Endothelial cell of umbilical vein (primary cell): ENCODE results near the gene FAM181A. TPM values are rescaled to one million over a fixed set of nuclear protein-coding genes. Genes with fewer than 3 reads are reported as not detected.

ENCODE experiments used
- BruUV-seq: library from RNA; stranded (reverse); fragments of 400-500 nt; replicated peaks from 2 replicates; lab custom pipeline; 2021; lab: Mats Ljungman, UMichigan
- CTCF ChIA-PET: fragments of 300-600, 350-600 bp; sonication (Branson Sonifier 250); formaldehyde crosslinking; loops from one replicate; lab custom pipeline; 2021; ENCODE audit warnings: antibody characterized with exemption, inconsistent platforms; lab: Charles Lee
- POLR2A ChIA-PET: fragments of 300-600, 350-600 bp; sonication (Branson Sonifier 250); formaldehyde crosslinking; loops from one replicate; lab custom pipeline; 2021; ENCODE audit warnings: antibody characterized with exemption, inconsistent platforms; lab: Charles Lee
- DNase-seq: peaks from one replicate; pipeline ENCODE4 v3.0.0-alpha.2; 2011; ENCODE audit warnings: low read depth, low spot score
- FAIRE-seq: peaks from 2 replicates; lab custom pipeline; 2011; peaks lifted over from hg19 to GRCh38; lab: Jason Lieb, UNC
- H2AFZ ChIP-seq: 2 replicates; pipeline ENCODE4 v1.6.0; 2012; ENCODE audit warnings: low read depth, low read length, control low read depth, inconsistent platforms
- H3K27ac ChIP-seq: 2 replicates; pipeline ENCODE4 v1.5.1; 2011; ENCODE audit warnings: low read depth, mild to moderate bottlenecking, control low read depth, low read length, moderate library complexity; ENCODE audit not compliant: insufficient read depth
- H3K27me3 ChIP-seq, 2 experiments: 2 replicates each; pipeline versions ENCODE4 v1.6.0 to v1.6.1; 2011; ENCODE audit warnings: low read length in 2 of 2, mixed read lengths in 1 of 2; ENCODE audit not compliant: control insufficient read depth in 2 of 2, insufficient read depth in 2 of 2
- H3K36me3 ChIP-seq, 2 experiments: 2 replicates in 1 of 2; 3 replicates in 1 of 2; pipeline ENCODE4 v1.5.1; 2011; ENCODE audit warnings: low read length in 2 of 2, mild to moderate bottlenecking in 1 of 2, moderate library complexity in 1 of 2; ENCODE audit not compliant: control insufficient read depth in 2 of 2, insufficient read depth in 2 of 2; ENCODE audit errors: extremely low read depth in 1 of 2
- H3K4me1 ChIP-seq: 3 replicates; pipeline ENCODE4 v1.5.1; 2011; ENCODE audit warnings: mild to moderate bottlenecking, low read length; ENCODE audit not compliant: control insufficient read depth, insufficient read depth; ENCODE audit errors: extremely low read depth
- H3K4me2 ChIP-seq: 2 replicates; pipeline ENCODE4 v1.6.1; 2011; ENCODE audit warnings: low read length, control low read depth, mixed read lengths; ENCODE audit not compliant: insufficient read depth
- H3K4me3 ChIP-seq, 3 experiments: fragments of 200-600 bp in 1 of 3; sonication (generic), shearing (Covaris generic) in 1 of 3; replicated peaks in 1 of 3; 2 replicates each; pipeline ENCODE4 v1.5.1; 2011 to 2016; ENCODE audit warnings: control low read depth in 3 of 3, low read length in 3 of 3, mild to moderate bottlenecking in 2 of 3, inconsistent platforms in 1 of 3, low read depth in 1 of 3, moderate library complexity in 1 of 3; ENCODE audit not compliant: insufficient read depth in 1 of 3
- H3K79me2 ChIP-seq: 2 replicates; pipeline ENCODE4 v1.6.0; 2012; ENCODE audit warnings: low read length, inconsistent platforms; ENCODE audit not compliant: control insufficient read depth, insufficient read depth
- H3K9ac ChIP-seq: replicated peaks from 2 replicates; pipeline ENCODE3; 2011; ENCODE audit warnings: low read length, control low read depth; ENCODE audit not compliant: insufficient read depth; ENCODE audit errors: extremely low read depth
- H3K9me1 ChIP-seq: replicated peaks from 3 replicates; pipeline ENCODE4 v1.6.0; 2011; ENCODE audit warnings: mild to moderate bottlenecking, low read length; ENCODE audit not compliant: control insufficient read depth, insufficient read depth; ENCODE audit errors: extremely low read depth
- H3K9me3 ChIP-seq: replicated peaks from 2 replicates; pipeline ENCODE4 v1.5.1; 2012; ENCODE audit warnings: low read length, inconsistent platforms; ENCODE audit not compliant: control insufficient read depth, insufficient read depth
- H4K20me1 ChIP-seq: replicated peaks from 2 replicates; pipeline ENCODE3; 2011; ENCODE audit warnings: mild to moderate bottlenecking, low read length; ENCODE audit not compliant: control insufficient read depth, insufficient read depth; ENCODE audit errors: extremely low read depth
- CTCF ChIP-seq, 2 donors: IDR thresholded peaks; 1 replicate in 1 of 2; 2 replicates in 1 of 2; pipeline ENCODE4 v1.5.1; 2011; ENCODE audit warnings: low read length in 2 of 2, mild to moderate bottlenecking in 2 of 2, moderate library complexity in 2 of 2, control low read depth in 1 of 2, inconsistent platforms in 1 of 2, low read depth in 1 of 2; ENCODE audit not compliant: insufficient read depth in 1 of 2; ENCODE audit errors: extremely low read depth in 1 of 2
- EZH2 ChIP-seq: IDR thresholded peaks from 2 replicates; pipeline ENCODE4 v1.6.1; 2012; ENCODE audit warnings: borderline replicate concordance, low read depth, mild to moderate bottlenecking, moderate library complexity, low read length, inconsistent platforms; ENCODE audit not compliant: severe bottlenecking
- FOS ChIP-seq: IDR thresholded peaks from 2 replicates; pipeline ENCODE4 v1.6.1; 2011; ENCODE audit warnings: mild to moderate bottlenecking, low read length, moderate library complexity, borderline replicate concordance; ENCODE audit not compliant: insufficient read depth
- GATA2 ChIP-seq: IDR thresholded peaks from 2 replicates; pipeline ENCODE4 v1.7.0; 2011; ENCODE audit warnings: low read depth, mild to moderate bottlenecking, moderate library complexity, mixed read lengths, low read length; ENCODE audit not compliant: insufficient read length, insufficient read depth
- JUN ChIP-seq: IDR thresholded peaks from 2 replicates; pipeline ENCODE4 v1.6.1; 2011; ENCODE audit warnings: borderline replicate concordance, low read depth; ENCODE audit not compliant: insufficient read length, insufficient read depth
- MYC ChIP-seq: IDR thresholded peaks from one replicate; pipeline ENCODE4 v1.6.1; 2011; ENCODE audit warnings: mild to moderate bottlenecking, low read depth, low read length
- POLR2A ChIP-seq: IDR thresholded peaks from 2 replicates; pipeline ENCODE4 v1.6.1; 2012; ENCODE audit warnings: low read depth, mild to moderate bottlenecking, control low read depth, low read length
- POLR2AphosphoS5 ChIP-seq: IDR thresholded peaks from 2 replicates; pipeline ENCODE4 v1.6.1; 2012; ENCODE audit warnings: low read depth, mild to moderate bottlenecking, control low read depth, low read length, moderate library complexity; ENCODE audit not compliant: insufficient read depth
- dilution Hi-C: fragments of 300-500 bp; cut with MboI; formaldehyde crosslinking; loops from one replicate; pipeline ENCODE4 v1.15.0; 2019; ENCODE audit warnings: low sequenced_read_pairs; ENCODE audit not compliant: extremely low pct_ligation_motif_present
- intact Hi-C: fragments of 100-400 bp; cut with micrococcal nuclease; formaldehyde crosslinking; loops from one replicate; pipeline ENCODE4 v1.10.0; 2022
- polyA plus RNA-seq, 4 experiments: library from polyadenylated mRNA; depleted of rRNA in 3 of 4; stranded (reverse) in 3 of 4; unstranded in 1 of 4; fragments of >200 nt; gene quantifications; 2 replicates each; pipeline versions ENCODE4 v1.2.1 to v1.2.3, GENCODE V29; 2011 to 2012; ENCODE audit warnings: missing spikeins in 1 of 4
- total RNA-seq: library from RNA; stranded (reverse); gene quantifications from 2 replicates; pipeline ENCODE4 v1.2.3, GENCODE V29; 2021
- TF ChIP-seq, protein P1 (sequence below): IDR thresholded peaks from 2 replicates; pipeline ENCODE4 v1.6.1; 2011; ENCODE audit not compliant: insufficient read depth, insufficient read length

Gene FAM181A
- total and polyA plus RNA-seq, 2 donors (not counting 3 experiments of a cell fraction or from before 2014, with no cell fraction given): not detected

- FAIRE-seq (no peak), DNase-seq (no peak)
- Histone ChIP-seq H3K4me2 (no peak overlapping the region), H3K27ac (no peak overlapping the region), H3K9me1 (no peaks in the 10 kb centered on the region), H3K27me3 (peaks cover 0 to 3% of the 10 kb centered on the region in 2 experiments), H3K9ac (no peak overlapping the region), H3K79me2 (no peaks in the 10 kb centered on the region), H4K20me1 (no peaks in the 10 kb centered on the region), H3K4me1 (no peaks in the 10 kb centered on the region), H2AFZ (no peak overlapping the region), H3K4me3 (no peak overlapping the region), H3K9me3 (no peaks in the 10 kb centered on the region), H3K36me3 (no peaks in the 10 kb centered on the region)
- dilution Hi-C loops (no loop called here), intact Hi-C loops (no loop called here)
- BruUV-seq: no TSS peak
- CTCF ChIA-PET: interaction anchor here (0.8 to 10.0 kb wide), 3 partner anchors 24 to 727 kb away, joined by 3 to 368 read pairs (median 3); partner anchors contain the start of gene CCDC197
- POLR2A ChIA-PET: no interaction called here
- TF ChIP-seq GATA2: no peak
- no peak for TF ChIP-seq EZH2
- TF ChIP-seq POLR2AphosphoS5: no peak
- no peak for TF ChIP-seq POLR2A
- no peak for TF ChIP-seq FOS
- TF ChIP-seq CTCF (IDR thresholded peaks at IDR 0.05; ENCODE audit: extremely low read depth in 1 of 2, insufficient read depth in 1 of 2, low read depth in 1 of 2, low read length in 2 of 2): no peak
- TF ChIP-seq, protein P1, sequence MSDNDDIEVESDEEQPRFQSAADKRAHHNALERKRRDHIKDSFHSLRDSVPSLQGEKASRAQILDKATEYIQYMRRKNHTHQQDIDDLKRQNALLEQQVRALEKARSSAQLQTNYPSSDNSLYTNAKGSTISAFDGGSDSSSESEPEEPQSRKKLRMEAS: no peak
- no peak for TF ChIP-seq MYC
- no peak for TF ChIP-seq JUN
These were observed 8.1 kb downstream of the FAM181A start for GRCh38 chr14:93935213-93935612.
